HG02610 (cell line): ENCODE measurements around the gene YBEY.

Experiments used
- ATAC-seq: cut with Tn5 transposase; IDR thresholded peaks from one replicate; pipeline ENCODE4 v1.9.1; 2021; ENCODE audit warnings: mild to moderate bottlenecking, moderate library complexity; ENCODE audit not compliant: unreplicated experiment

Gene YBEY

DNA sequence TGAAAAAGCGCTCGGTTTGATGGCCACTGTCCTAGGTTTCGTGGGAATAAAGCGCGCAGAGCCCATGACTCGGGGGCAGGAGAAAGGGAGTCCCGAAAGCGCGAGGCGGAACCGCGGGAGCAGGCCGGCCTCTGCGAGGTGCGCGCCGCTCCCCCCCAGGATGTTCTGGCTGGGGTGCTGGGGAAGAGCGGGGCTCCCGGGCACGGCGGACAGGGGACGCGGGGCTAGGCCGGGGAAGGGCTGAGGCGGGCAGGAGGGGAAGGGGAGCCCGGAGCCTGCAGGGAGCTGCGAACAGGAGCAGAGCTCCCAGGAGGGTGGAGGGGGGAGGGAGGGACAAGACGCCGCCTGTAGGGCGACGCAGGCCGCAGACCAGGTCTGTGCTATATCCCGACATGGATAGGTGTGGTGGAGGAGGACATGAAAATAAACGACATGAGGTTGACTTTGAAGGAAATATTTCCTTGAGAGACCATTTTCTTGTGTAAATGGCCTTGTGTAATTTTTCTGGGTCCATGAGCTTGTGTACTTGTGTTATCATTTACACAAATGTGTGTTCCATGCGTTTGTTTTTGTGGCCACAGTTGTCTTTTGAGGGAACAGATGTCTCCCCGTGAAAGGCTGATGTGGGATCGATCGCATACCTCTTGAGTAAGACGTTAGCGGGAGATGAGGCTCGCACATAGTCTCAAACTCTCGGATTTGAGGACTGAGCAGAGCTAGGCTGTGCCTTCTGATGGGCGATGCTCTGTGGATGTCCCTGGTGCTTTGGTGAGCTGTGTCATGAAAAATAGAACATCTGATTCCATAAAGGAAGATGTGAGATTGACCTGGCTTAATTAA is 39.2 kb downstream of the YBEY start:
- no peak for ATAC-seq

DNA sequence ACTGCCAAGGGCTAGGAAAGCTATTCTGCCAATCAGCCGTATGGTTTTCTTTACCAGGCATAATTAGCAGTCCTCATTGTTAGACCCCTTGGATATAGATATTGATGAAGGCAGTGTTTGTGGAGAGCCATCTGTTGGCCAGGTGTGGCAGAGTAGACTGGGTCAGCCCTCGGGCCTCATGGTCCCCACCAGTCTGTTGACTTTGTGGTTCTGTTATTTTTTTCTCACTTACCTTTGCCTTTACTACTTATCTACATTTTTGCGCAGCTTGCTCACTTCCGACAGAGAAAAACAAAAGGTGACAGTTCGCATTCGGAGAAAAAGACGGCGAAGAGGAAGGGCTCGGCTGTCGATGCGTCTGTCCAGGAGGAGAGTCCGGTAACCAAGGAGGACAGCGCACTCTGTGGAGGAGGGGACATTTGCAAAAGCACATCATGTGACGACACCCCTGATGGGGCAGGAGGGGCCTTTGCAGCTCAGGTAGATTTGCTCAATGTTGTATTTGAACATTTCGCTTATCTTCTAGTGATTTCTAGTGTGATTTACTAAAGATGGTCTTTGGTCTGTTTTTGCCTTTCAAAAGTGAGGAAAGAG is 40.1 kb downstream of the YBEY start:
- no peak for ATAC-seq

DNA sequence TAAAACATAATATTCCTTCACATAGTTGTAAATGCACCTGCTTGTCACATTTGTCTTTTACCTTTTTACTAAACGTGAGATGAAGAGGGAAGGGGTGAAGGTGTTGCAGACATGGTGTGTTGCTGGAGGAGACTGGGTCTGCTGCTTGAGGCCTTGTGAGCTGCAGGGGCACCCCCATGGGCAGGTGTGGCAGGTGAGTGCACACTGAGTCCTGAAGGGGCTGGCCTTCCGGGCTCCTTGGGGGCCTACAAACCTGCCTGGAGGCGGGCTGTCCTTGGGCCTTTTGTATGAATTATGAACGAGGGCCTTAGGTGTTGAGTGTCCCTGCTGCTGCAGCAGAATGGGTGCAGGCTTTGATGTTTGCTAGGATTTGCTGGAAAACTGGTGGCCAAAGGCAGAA is 41.6 kb downstream of the YBEY start:
- no peak for ATAC-seq

DNA sequence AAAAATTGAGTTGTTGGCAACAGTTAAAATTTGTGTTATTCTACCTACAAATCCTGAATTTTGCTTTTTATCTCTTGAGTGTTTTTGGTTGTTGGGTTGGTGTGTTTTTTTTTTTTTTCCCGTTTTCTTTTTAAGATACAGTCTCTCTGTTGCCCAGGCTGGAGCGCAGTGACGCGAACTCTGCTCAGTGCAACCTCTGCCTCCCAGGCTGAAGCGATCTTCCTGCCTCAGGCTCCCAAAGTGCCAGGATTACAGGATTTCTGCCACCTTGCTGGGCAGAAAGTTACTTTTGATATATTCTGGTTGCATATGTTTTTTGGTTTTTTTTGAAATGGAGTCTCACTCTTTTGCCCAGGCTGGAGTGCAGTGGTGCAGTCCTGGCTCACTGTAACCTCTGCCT is 42.0 kb downstream of the YBEY start:
- no peak for ATAC-seq

DNA sequence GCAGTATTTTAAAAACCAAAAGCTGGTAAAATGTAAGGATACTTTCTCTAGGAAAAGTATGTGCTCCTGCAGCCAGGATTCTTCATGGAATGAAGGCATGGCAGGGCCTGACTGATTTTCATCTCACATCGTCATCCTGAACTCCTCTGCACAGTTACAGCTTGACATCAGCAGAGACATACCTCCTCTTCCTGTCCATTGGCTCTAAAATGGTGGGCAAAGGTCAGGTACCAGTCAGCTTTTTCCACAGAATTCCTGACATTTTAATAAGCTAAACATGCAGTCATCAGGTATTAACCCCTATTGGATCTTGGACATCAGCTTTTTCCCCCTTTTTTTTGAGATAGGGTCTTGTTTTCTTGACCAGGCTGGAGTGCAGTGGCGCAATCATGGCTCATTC is 43.7 kb downstream of the YBEY start:
- no peak for ATAC-seq

DNA sequence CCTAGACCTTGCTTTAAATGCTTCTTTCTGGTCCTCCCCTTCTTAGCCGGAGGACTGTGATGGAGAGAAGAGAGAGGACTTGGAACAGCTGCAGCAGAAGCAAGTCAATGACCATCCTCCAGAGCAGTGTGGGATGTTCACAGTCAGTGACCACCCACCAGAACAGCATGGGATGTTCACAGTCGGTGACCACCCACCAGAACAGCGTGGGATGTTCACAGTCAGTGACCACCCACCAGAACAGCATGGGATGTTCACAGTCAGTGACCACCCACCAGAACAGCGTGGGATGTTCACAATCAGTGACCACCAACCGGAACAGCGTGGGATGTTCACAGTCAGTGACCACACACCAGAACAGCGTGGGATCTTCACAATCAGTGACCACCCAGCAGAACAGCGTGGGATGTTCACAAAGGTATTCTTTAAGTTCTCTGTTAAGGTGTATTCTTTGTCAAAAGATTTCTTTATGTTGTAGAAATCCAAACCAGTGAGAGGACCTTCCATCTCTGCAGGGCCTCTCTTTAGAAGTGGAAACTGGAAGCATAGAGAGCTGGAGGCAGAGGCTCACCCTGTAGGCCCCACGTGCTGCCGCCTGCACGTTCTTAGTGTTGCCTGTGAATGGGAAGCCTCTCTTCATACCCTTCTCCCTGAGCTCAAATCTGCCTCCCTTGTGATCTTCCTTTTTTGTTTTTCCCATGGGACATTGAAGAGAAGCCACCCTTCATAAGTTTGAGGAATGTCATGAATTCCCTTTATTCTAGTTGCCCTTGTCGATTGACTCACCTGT is 48.4 kb downstream of the YBEY start:
- ATAC-seq: no peak

DNA sequence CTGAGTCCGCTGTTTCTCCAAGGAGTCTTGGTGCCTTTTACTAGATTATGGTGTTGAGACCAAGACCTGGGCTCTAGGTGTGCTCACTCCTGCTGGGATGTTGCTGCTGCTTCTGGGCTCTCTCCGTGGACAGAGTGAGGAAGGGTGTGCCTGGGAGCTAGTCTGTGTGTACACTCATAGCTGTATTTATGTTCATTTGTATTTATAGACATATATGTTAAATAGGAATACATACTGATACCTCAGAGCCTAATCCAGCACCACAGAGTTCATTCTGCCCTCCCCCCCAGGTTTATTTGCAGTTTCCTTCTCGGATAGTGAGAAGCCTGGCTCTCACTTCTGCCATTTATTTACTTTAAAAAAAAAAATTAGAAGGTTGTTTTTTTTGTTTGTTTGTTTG is 50.5 kb downstream of the YBEY start:
- no peak for ATAC-seq

DNA sequence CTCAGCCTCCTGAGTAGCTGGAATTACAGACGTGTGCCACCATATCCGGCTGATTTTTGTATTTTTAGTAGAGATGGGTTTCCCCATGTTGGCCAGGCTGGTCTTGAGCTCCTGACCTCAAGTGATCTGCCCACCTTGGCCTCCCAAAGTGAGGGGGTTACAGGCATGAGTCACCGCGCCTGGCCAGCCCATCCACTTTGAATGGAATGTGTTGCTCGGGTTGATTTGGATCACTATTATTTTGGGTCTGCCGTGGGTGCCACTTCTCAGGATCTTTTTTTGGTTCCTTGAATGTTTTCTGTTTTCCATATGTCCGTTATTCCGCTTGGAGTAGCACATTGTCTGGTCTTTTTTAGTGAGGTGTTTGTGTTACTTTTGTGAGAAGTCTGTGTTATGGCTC is 54.9 kb downstream of the YBEY start:
- no peak for ATAC-seq

DNA sequence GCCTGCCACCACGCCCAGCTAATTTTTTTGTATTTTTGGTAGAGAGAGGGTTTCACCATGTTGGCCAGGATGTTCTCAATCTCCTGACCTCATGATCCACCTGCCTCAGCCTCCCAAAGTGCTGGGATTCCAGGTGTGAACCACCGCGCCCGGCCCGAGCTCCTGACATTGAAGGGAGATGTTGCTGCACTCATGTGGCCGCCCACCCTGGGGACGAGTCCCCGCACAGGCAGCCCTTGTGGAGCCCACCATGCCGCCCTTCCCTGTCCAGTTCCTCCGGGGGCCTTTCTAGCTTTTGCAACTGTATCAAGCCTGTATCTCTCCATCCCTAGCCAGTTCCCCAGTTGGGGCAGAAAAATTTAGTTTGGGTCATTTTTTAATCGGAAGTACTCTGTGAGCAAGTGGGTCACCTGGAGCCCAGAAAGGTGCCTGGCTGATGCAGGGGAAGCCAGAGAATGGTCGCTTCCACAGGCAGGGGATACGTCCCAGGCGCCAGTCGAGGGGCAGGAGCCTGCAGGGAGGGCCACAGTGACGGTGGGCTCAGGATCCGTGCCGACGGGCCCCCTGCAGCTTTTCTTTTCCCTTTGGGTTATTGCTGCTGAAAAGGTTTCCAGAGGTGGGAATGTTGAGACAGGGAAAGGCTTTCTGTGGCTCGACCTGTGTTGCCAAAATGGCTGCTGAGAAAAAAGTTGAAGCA is 58.2 kb downstream of the YBEY start:
- no peak for ATAC-seq

DNA sequence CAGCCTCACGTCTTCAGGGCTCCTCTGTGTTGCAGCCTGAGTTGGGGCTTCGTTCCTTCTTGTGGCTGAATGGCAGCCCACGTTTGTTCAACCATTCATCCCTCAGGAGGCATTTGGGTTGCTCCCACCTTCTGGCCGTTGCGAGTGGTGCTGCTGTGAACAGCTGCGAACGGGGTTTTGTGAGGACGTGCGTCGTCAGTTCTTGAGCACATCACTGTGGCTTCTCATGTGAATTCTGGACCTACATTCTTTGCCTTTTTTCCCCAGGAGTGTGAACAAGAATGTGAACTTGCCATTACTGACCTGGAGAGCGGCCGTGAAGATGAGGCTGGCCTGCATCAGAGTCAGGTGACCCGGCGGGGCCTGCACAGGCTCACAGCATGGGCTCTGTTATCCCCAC is 59.7 kb downstream of the YBEY start:
- ATAC-seq: no peak

DNA sequence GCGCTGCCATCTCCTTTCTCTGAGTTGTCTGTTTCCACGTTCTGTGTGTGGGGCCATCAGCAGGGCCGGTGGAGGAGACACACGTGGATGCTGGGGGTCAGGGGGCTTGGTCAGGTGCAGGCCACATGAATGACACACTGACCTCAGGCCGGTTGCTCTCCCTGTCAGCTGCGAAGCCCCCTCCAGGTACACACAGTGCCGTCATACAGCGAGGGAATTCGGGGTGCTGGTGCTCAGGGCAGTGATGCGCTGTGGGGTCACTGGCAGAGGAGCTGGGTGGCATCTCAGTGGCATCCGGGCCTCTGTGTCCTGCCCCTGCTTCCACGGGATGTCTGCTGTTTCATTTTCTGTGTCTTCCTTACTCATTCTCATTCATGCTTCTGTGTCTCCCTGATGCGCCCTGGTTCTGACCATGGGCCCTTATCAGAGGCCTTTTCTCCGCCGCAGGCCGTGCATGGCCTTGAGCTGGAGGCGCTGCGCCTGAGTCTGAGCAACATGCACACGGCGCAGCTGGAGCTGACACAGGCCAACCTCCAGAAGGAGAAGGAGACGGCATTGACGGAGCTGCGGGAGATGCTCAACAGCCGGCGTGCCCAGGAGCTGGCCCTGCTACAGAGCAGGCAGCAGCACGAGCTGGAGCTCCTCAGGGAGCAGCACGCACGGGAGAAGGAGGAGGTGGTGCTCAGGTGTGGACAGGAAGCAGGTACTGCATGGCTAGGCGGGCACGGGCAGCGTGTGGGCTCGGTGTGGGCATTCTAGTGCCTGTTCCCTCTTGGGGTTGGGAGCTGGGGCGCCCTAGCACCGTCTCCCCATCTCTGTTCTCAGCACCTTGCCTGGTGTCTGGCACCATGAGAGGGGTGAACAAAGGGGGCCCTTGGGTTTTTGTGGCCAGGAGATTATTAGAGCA is 60.4 kb downstream of the YBEY start:
- no peak for ATAC-seq

DNA sequence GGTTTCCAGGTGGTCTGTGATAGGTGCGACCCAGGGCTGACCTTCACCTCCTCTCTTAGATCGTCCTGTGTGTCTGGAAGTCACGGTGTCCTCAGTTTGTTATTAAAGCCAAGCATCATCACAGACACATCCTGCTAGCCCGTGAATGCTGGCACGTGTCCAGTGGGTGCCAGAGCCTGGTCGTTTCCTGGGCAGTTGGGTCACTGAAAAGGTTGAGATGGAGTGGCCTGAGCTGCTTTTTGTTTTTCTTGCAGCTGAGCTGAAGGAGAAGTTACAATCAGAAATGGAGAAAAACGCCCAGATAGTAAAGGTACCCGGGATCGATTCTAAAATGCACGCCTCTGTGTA is 61.0 kb downstream of the YBEY start:
- ATAC-seq: no peak
